DOHH2 (cell line): ENCODE measurements around the gene AKT1S1.

ENCODE experiments used
- H3F3A ChIP-seq: fragments of 200-600 bp; sonication (generic), shearing (Covaris generic); 2 replicates; pipeline ENCODE4 v1.6.0; 2016; ENCODE audit warnings: antibody characterized with exemption, mild to moderate bottlenecking; ENCODE audit not compliant: control insufficient read depth, insufficient read depth
- H3K27ac ChIP-seq: fragments of 200-600 bp; sonication (generic); 2 replicates; pipeline ENCODE4 v1.5.1; 2014; ENCODE audit warnings: low read depth, mild to moderate bottlenecking, low read length, moderate library complexity
- H3K27me3 ChIP-seq: fragments of 200-600 bp; sonication (generic); 2 replicates; pipeline ENCODE4 v1.6.1; 2014; ENCODE audit warnings: mild to moderate bottlenecking, low read length, mixed read lengths; ENCODE audit not compliant: control insufficient read depth
- H3K36me3 ChIP-seq: fragments of 200-600 bp; sonication (generic); 2 replicates; pipeline ENCODE4 v1.6.1; 2014; ENCODE audit warnings: mild to moderate bottlenecking, low read length, moderate library complexity, mixed read lengths; ENCODE audit not compliant: control insufficient read depth
- H3K4me1 ChIP-seq: fragments of 200-600 bp; sonication (generic); 2 replicates; pipeline ENCODE4 v1.6.1; 2014; ENCODE audit warnings: mild to moderate bottlenecking, low read length, mixed read lengths; ENCODE audit not compliant: control insufficient read depth
- H3K4me2 ChIP-seq: fragments of 200-600 bp; sonication (generic); 2 replicates; pipeline ENCODE4 v1.6.0; 2014; ENCODE audit warnings: mild to moderate bottlenecking, low read length, moderate library complexity
- H3K4me3 ChIP-seq: fragments of 200-600 bp; sonication (generic); 2 replicates; pipeline ENCODE4 v1.5.1; 2014; ENCODE audit warnings: mild to moderate bottlenecking, low read length, mixed read lengths
- H3K79me2 ChIP-seq: fragments of 200-600 bp; sonication (generic); 2 replicates; pipeline ENCODE4 v1.6.1; 2014; ENCODE audit warnings: mild to moderate bottlenecking, low read length, mixed read lengths; ENCODE audit not compliant: control insufficient read depth
- H3K9me2 ChIP-seq: fragments of 200-600 bp; sonication (generic); replicated peaks from 2 replicates; pipeline ENCODE4 v1.6.1; 2014; ENCODE audit warnings: mild to moderate bottlenecking, low read length, mixed read lengths; ENCODE audit not compliant: control insufficient read depth
- H3K9me3 ChIP-seq: fragments of 200-600 bp; sonication (generic); 2 replicates; pipeline ENCODE4 v1.6.1; 2014; ENCODE audit warnings: antibody characterized with exemption, low read length, mixed read lengths; ENCODE audit not compliant: control insufficient read depth, insufficient read depth
- H4K20me1 ChIP-seq: fragments of 200-600 bp; sonication (generic); 2 replicates; pipeline ENCODE4 v1.6.0; 2014; ENCODE audit warnings: low read depth, mild to moderate bottlenecking, antibody characterized with exemption, low read length, moderate library complexity; ENCODE audit not compliant: control insufficient read depth, insufficient read depth
- EZH2phosphoT487 ChIP-seq: fragments of 200-600 bp; sonication (generic); IDR thresholded peaks from 2 replicates; pipeline ENCODE4 v1.6.1; 2017; ENCODE audit warnings: borderline replicate concordance, mild to moderate bottlenecking, antibody characterized with exemption, low read length, moderate library complexity, mixed read lengths
- TF ChIP-seq, protein P1 (sequence below): fragments of 200-600 bp; sonication (generic); IDR thresholded peaks from one replicate; pipeline ENCODE4 v1.5.1; 2014; ENCODE audit warnings: antibody characterized with exemption, mild to moderate bottlenecking, low read depth, low read length; ENCODE audit not compliant: poor library complexity, severe bottlenecking

AKT1S1 gene

DNA sequence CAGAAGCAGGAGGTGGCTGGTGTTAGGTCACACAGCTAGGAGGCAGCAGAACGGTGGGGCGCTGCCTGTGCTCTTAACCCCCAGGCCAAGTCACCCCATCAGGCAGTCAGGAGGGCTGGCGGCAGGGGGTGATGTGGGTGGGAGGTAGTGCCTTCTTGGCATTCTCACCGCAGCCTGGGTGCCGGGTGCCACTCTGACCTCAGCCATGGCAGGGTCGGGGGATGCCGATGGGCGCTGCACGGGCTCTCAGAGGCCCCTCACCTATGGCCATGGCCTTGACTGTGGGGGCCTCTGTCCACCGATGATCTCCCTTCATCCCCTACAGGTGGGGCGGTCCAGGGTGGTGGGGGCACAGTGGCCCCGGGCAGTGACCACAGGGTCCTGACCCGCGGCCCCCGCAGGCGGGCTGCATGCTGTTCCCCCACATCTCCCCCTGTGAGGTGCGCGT, 20.6 kb downstream of the AKT1S1 start:
- no peak overlapping the region for H3K27ac ChIP-seq
- peaks cover 8% of the 10 kb centered on the region for H3F3A ChIP-seq
- H3K27me3 ChIP-seq = no peaks in the 10 kb centered on the region; the same call in 1 of the 2 replicates
- H3K9me2 ChIP-seq = no peaks in the 10 kb centered on the region
- H3K4me2 ChIP-seq = no peak overlapping the region
- peaks cover 13% of the 10 kb centered on the region; the same call in 1 of the 2 replicates for H4K20me1 ChIP-seq
- H3K36me3 ChIP-seq = peaks cover 78% of the 10 kb centered on the region
- no peak for TF ChIP-seq EZH2phosphoT487
- TF ChIP-seq, protein P1, sequence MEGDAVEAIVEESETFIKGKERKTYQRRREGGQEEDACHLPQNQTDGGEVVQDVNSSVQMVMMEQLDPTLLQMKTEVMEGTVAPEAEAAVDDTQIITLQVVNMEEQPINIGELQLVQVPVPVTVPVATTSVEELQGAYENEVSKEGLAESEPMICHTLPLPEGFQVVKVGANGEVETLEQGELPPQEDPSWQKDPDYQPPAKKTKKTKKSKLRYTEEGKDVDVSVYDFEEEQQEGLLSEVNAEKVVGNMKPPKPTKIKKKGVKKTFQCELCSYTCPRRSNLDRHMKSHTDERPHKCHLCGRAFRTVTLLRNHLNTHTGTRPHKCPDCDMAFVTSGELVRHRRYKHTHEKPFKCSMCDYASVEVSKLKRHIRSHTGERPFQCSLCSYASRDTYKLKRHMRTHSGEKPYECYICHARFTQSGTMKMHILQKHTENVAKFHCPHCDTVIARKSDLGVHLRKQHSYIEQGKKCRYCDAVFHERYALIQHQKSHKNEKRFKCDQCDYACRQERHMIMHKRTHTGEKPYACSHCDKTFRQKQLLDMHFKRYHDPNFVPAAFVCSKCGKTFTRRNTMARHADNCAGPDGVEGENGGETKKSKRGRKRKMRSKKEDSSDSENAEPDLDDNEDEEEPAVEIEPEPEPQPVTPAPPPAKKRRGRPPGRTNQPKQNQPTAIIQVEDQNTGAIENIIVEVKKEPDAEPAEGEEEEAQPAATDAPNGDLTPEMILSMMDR = no peak
- no peaks in the 10 kb centered on the region for H3K9me3 ChIP-seq
- H3K4me1 ChIP-seq = peaks cover 24% of the 10 kb centered on the region
- H3K4me3 ChIP-seq = no peak overlapping the region
- peaks cover 33% of the 10 kb centered on the region for H3K79me2 ChIP-seq

DNA sequence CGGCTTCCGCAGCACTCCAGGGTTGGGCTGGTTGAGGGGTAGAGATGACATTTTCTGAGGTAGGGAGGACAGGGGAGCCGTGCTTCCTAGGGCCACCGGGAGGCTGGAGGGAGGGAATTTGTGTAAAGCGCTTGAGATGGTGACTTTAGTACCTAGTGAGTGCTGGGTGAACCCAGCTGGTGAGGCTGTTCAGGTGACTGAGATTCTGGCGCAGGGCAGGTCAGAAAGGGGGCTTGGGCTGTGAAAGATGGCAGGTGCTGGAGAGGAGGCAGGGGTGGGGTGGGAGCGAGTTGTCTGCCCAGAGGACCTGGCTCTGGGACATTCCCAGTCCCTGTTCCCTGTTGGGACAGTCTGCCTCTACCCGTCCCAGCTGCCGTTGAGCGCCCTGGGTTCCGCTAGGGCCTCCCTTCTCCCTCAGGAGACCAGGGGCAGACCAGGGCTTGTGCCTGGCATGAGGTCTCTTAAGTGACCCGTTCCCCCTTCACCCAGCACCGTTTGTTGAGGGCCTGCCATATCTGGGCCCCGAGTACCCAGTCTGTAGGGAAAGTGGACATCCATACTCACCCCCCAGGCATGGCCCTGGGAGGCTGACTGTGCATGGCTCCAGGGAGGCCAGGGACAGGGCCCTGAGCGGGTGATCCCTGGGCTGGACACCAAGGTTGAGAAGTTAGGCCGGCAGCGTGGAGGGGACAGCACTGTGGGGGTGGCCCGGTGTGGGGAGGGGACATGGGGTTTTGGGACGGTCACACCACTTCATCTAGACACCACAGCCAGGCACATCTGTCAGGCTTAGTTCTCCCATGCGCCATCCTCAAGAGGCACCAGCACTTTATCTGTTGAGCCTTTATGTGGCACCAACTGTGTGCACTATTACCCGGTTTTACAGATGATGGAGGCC, 21.2 kb downstream of the AKT1S1 start:
- Histone ChIP-seq H4K20me1 (peaks cover 13% of the 10 kb centered on the region; the same call in 1 of the 2 replicates), H3K4me1 (peaks cover 24% of the 10 kb centered on the region), H3K4me3 (no peak overlapping the region), H3K9me2 (no peaks in the 10 kb centered on the region), H3F3A (peaks cover 8% of the 10 kb centered on the region), H3K4me2 (no peak overlapping the region), H3K27me3 (no peaks in the 10 kb centered on the region; the same call in 1 of the 2 replicates), H3K79me2 (peaks cover 33% of the 10 kb centered on the region), H3K9me3 (no peaks in the 10 kb centered on the region), H3K36me3 (peaks cover 71% of the 10 kb centered on the region), H3K27ac (no peak overlapping the region)
- TF ChIP-seq EZH2phosphoT487 = no peak
- TF ChIP-seq, protein P1 = no peak

DNA sequence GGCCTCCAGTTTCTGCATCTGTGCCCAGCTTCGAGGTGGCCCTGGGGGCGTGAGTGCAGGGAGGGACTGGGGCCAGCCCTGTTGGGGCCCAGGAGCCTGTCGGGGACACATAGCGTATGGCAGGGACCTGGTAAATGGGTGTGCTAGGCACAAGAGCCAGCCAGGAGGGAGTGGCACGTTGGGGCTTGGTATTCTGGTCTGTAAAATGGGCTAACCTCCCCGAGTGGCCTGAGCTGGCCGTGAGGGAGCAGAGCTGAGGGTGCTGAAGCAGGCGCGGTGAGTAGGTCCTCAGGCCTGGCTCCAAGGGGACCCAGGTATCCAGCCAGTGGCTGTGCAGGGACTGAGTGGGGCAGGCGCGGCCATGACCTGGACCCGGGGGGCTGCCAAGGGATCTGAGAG, 21.9 kb downstream of the AKT1S1 start:
- Histone ChIP-seq H4K20me1 (peaks cover 13% of the 10 kb centered on the region; the same call in 1 of the 2 replicates), H3K36me3 (peaks cover 65% of the 10 kb centered on the region), H3F3A (peaks cover 8% of the 10 kb centered on the region), H3K9me3 (no peaks in the 10 kb centered on the region), H3K9me2 (no peaks in the 10 kb centered on the region), H3K4me2 (no peak overlapping the region), H3K27ac (no peak overlapping the region), H3K4me1 (peaks cover 25% of the 10 kb centered on the region), H3K27me3 (no peaks in the 10 kb centered on the region; the same call in 1 of the 2 replicates), H3K79me2 (peaks cover 33% of the 10 kb centered on the region), H3K4me3 (no peak overlapping the region)
- no peak for TF ChIP-seq EZH2phosphoT487
